GM12801 (cell line): ENCODE data around the gene CLCC1.

Experiments
- TF ChIP-seq, protein P1 (sequence below): IDR thresholded peaks from one replicate; pipeline ENCODE4 v1.5.1; 2011; ENCODE audit warnings: control low read depth; ENCODE audit not compliant: insufficient read length; ENCODE audit errors: extremely low read depth

The CLCC1 gene

DNA sequence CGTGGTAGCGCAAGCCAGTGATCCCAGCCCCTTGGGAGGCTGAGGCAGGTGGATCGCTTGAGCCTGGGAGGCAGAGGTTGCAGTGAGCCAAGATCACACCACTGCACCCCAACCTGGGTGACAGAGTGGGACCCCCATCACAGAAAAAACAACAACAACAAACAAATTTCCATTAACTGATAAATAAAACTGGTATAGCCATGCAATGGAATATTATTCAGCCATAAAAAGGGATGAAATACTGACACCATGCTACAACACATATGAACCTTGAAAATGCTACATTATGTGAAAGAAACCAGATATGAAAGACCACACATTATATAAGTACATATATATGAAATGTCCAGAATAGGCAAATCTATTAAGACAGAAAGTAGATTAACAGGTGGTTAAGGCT is 12.0 kb downstream of the CLCC1 start:
- TF ChIP-seq, protein P1, sequence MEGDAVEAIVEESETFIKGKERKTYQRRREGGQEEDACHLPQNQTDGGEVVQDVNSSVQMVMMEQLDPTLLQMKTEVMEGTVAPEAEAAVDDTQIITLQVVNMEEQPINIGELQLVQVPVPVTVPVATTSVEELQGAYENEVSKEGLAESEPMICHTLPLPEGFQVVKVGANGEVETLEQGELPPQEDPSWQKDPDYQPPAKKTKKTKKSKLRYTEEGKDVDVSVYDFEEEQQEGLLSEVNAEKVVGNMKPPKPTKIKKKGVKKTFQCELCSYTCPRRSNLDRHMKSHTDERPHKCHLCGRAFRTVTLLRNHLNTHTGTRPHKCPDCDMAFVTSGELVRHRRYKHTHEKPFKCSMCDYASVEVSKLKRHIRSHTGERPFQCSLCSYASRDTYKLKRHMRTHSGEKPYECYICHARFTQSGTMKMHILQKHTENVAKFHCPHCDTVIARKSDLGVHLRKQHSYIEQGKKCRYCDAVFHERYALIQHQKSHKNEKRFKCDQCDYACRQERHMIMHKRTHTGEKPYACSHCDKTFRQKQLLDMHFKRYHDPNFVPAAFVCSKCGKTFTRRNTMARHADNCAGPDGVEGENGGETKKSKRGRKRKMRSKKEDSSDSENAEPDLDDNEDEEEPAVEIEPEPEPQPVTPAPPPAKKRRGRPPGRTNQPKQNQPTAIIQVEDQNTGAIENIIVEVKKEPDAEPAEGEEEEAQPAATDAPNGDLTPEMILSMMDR: no peak

DNA sequence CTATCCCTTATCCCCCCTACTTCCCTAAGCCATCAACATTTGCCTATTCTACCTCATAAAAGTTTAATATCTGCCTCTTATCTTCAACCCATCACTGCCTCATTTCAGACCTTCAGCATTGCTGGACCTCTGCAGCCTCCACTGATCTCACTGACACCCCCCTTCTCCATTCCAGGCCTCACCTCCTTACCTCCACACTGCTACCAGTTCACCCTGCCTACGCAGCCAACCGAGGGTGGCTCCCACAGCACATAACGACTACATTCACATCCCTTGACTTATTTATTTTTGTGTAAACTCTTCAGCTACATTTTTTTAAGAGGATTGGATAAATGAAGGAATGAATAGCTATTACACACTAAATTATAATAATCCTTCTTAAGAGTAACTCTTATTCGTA is 14.2 kb downstream of the CLCC1 start:
- TF ChIP-seq, protein P1: no peak

DNA sequence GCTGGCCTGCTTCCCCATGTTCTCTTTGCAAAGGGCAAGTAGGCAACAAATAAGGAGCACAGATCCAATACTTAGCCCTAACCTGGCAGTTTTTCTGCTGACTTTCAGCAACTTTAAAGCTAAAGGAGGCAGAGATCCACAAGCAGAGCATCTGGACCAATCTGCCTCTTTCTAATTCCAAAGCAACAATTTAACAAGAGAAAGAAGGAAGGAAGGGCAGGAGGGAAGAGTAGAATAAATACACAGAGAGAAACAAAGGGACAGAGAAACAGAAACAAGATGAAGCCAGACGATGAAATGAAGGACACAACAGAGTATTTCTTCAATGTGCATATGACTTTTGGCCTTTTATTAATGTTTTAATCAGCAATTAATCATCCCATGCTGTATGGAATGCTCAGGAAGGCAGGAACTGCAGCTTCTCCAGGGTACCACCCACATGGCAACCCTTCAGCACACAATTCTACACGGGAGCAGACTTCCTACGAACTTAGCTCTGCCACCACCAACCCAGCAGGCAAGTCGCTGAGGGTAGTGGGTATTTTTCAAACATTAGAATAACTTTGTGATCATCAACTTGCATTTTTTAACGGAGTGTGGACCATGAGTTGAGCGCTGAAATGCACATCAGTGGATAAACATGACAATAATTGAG is 15.3 kb downstream of the CLCC1 start:
- TF ChIP-seq, protein P1: no peak

DNA sequence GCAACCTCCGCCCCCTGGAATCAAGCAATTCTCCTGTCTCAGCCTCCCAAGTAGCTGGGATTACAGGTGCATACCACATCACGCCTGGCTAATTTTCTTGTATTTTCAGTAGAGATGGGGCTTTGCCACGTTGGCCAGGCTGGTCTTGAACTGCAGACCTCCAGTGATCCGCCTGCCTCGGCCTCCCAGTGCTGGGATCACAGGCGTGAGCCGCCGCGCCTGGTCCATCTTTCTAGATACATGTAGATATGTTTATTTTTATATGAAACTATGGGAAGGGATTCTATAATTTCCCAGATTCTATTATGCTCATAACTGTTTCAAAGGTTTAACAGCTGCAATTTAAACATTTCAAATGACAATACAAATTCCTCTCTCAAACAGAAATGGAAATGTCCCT is 27.1 kb downstream of the CLCC1 start:
- TF ChIP-seq, protein P1: no peak

DNA sequence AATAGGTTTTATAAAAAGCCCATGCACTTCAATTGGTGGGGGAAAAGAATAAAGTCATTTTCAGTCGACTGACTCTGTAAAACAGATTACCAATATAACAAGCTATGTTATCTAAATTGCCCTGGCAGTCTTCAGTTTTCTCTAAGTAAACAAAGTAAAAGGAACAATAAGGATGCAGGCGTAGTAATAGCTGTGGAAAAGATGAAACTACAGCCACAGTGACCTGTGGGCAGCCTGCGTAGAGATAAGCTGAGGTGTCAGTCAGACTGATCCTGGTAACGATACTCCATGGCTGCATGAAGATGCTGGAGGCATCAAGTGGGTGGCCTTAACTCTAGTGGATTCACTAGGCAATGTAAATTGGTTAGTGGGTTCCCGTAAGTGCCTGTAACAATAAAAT is 29.3 kb downstream of the CLCC1 start:
- TF ChIP-seq, protein P1: no peak

DNA sequence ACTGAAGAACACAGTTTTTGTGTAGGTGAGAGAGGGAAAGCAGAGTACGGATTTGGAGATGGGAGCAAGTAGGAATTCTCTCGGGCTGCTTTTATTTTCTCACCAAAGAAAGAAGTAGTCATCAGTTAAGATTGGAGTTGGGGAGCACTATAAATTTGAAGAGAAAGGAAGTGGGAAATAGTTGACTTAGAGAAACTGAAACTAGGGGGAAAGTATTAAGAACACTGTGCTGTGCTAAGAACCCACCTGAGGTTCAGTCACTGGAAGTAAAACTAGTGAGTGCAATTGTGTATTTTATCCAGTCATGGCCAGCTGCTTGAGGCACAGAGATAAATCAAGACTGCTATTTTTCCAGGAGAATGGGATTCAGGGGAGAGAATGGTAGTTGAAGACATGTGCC is 37.4 kb downstream of the CLCC1 start:
- TF ChIP-seq, protein P1: no peak

DNA sequence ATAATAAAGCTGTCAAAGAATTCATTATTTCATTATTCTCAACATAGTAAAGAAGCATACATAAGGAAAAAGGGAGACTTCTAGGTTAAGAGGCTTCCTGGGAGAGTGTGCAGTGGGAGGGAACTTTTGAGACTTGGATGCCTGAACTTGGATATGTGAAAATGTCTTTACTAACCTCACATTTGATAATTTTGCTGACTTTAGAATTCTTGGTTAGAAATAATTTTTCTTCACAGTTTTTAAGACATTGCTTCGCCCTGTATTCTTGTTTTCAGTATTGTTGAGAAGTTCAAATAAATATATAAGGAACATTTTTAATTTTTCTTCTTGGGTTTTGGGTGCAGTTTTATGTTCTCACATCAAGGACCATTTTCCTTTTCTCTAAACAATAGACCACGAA is 46.5 kb downstream of the CLCC1 start:
- TF ChIP-seq, protein P1: no peak
